ENCODE measurements around the gene SNCB.
A peak's percentile ranks its signal among the peaks of the same experiment; 100 is the strongest.

The SNCB gene

GRCh38 chr5:176629853-176630680 lies at the start of gene SNCB, which contains the start of gene EIF4E1B:
Gene SNCB, minus strand, starts transcription at chr5:176630534. Its CDS starts 880 bp downstream, at chr5:176629654.
Gene EIF4E1B, plus strand, starts transcription at chr5:176630675. Its CDS starts 12,113 bp downstream, at chr5:176642788.
- TF ChIP-seq CTCF (IDR thresholded peaks at IDR 0.05; ENCODE audit: low read length, missing control alignments), result no peak
- H3K4me3 ChIP-seq (replicated peaks; ENCODE audit: low read depth, low read length), result peak within 1 kb of the TSS; percentile 47
- DNase-seq (ENCODE audit: low read depth), result peak; percentile 38

GRCh38 chr5:176679365-176680225 lies 49.3 kb upstream of the SNCB start:
- no peak overlapping the region for H3K4me3 ChIP-seq (replicated peaks; ENCODE audit: low read depth, low read length)
- TF ChIP-seq CTCF (IDR thresholded peaks at IDR 0.05; ENCODE audit: low read length, missing control alignments), result no peak
- no peak for DNase-seq (ENCODE audit: low read depth)

- TF ChIP-seq CTCF (IDR thresholded peaks at IDR 0.05; ENCODE audit: low read length, missing control alignments), result no peak
- no peak overlapping the region for H3K4me3 ChIP-seq (replicated peaks; ENCODE audit: low read depth, low read length)
- DNase-seq (ENCODE audit: low read depth), result no peak
These were observed 48.2 kb upstream of the SNCB start for GRCh38 chr5:176678584-176678983.

- TF ChIP-seq CTCF (IDR thresholded peaks at IDR 0.05; ENCODE audit: low read length, missing control alignments), result no peak
- no peak overlapping the region for H3K4me3 ChIP-seq (replicated peaks; ENCODE audit: low read depth, low read length)
- no peak for DNase-seq (ENCODE audit: low read depth)
These were observed 47.0 kb upstream of the SNCB start for GRCh38 chr5:176677209-176677939.

GRCh38 chr5:176676361-176676824 lies 46.1 kb upstream of the SNCB start:
- DNase-seq (ENCODE audit: low read depth), result peak; percentile 39
- TF ChIP-seq CTCF (IDR thresholded peaks at IDR 0.05; ENCODE audit: low read length, missing control alignments), result no peak
- H3K4me3 ChIP-seq (replicated peaks; ENCODE audit: low read depth, low read length), result no peak overlapping the region

- no peak overlapping the region for H3K4me3 ChIP-seq (replicated peaks; ENCODE audit: low read depth, low read length)
- peak; percentile 29 for DNase-seq (ENCODE audit: low read depth)
- peak; percentile 51 for TF ChIP-seq CTCF (IDR thresholded peaks at IDR 0.05; ENCODE audit: low read length, missing control alignments)
These were observed 45.5 kb upstream of the SNCB start for GRCh38 chr5:176675676-176676360.

Data from fibroblast of pulmonary artery (primary cell).